PC-9 (cell line): ENCODE measurements around the gene TSPAN32. TPM values are rescaled to one million over a fixed set of nuclear protein-coding genes. Genes with fewer than 3 reads are reported as not detected.
A peak's percentile ranks its signal among the peaks of the same experiment; 100 is the strongest.

Experiments used
- Bru-seq: library from RNA; stranded (reverse); fragments of 400-500 nt; gene quantifications from one replicate; lab custom pipeline; 2021; lab: Mats Ljungman, UMichigan
- BruChase-seq, 2 experiments: library from RNA; stranded (reverse); fragments of 400-500 nt; gene quantifications; one replicate each; lab custom pipeline; 2021; lab: Mats Ljungman, UMichigan
- BruUV-seq: library from RNA; stranded (reverse); fragments of 400-500 nt; replicated peaks from 2 replicates; lab custom pipeline; 2021; lab: Mats Ljungman, UMichigan
- CTCF ChIA-PET: fragments of 300-600 bp; sonication (Branson Sonifier 250); formaldehyde crosslinking; loops from one replicate; lab custom pipeline; 2022; ENCODE audit warnings: antibody characterized with exemption; lab: Charles Lee
- POLR2A ChIA-PET: fragments of 300-600 bp; sonication (Branson Sonifier 250); formaldehyde crosslinking; loops from one replicate; lab custom pipeline; 2022; ENCODE audit warnings: antibody characterized with exemption; ENCODE audit not compliant: unreplicated experiment; lab: Charles Lee
- DNase-seq, 2 experiments: peaks; one replicate each; pipeline versions ENCODE4 v3.0.0 to v3.0.0-alpha.2; 2015 to 2022; ENCODE audit warnings: mixed read lengths in 1 of 2
- H2AFZ ChIP-seq: fragments of 200-600 bp; sonication (generic); 2 replicates; pipeline ENCODE4 v1.8.1; 2017; ENCODE audit warnings: antibody characterized with exemption
- H3F3A ChIP-seq: fragments of 200-600 bp; sonication (generic); 2 replicates; pipeline ENCODE4 v1.8.1; 2017; ENCODE audit warnings: antibody characterized with exemption, mild to moderate bottlenecking, low read depth; ENCODE audit not compliant: insufficient read depth
- H3K27ac ChIP-seq: fragments of 200-600 bp; sonication (generic); 2 replicates; pipeline ENCODE4 v1.6.1; 2016; ENCODE audit warnings: mixed run types
- H3K27me3 ChIP-seq: fragments of 200-600 bp; sonication (generic); 2 replicates; pipeline ENCODE4 v1.6.1; 2016; ENCODE audit warnings: low read depth, mixed run types; ENCODE audit not compliant: insufficient read depth
- H3K36me3 ChIP-seq: fragments of 200-600 bp; sonication (generic); 2 replicates; pipeline ENCODE4 v1.6.1; 2016; ENCODE audit warnings: low read depth, mixed run types
- H3K4me1 ChIP-seq: fragments of 200-600 bp; sonication (generic); replicated peaks from 2 replicates; pipeline ENCODE4 v1.6.1; 2016; ENCODE audit warnings: mixed run types; ENCODE audit not compliant: insufficient read depth
- H3K4me2 ChIP-seq: fragments of 200-600 bp; sonication (generic); 2 replicates; pipeline ENCODE4 v1.6.1; 2017; ENCODE audit warnings: mixed run types
- H3K4me3 ChIP-seq: fragments of 200-600 bp; sonication (generic); 2 replicates; pipeline ENCODE4 v1.6.1; 2016; ENCODE audit warnings: mixed run types
- H3K79me2 ChIP-seq: fragments of 200-600 bp; sonication (generic); 2 replicates; pipeline ENCODE4 v1.6.1; 2017; ENCODE audit warnings: low read depth, mixed run types
- H3K9me2 ChIP-seq: fragments of 200-600 bp; sonication (generic); 2 replicates; pipeline ENCODE4 v1.8.1; 2017; ENCODE audit warnings: mild to moderate bottlenecking; ENCODE audit not compliant: insufficient read depth
- H3K9me3 ChIP-seq: fragments of 200-600 bp; sonication (generic); 2 replicates; pipeline ENCODE4 v1.8.1; 2016; ENCODE audit warnings: low read depth; ENCODE audit not compliant: insufficient read depth
- H4K20me1 ChIP-seq: fragments of 200-600 bp; sonication (generic); 2 replicates; pipeline ENCODE4 v1.8.1; 2017; ENCODE audit not compliant: insufficient read depth
- EZH2 ChIP-seq: fragments of 200-600 bp; sonication (generic); IDR thresholded peaks from 2 replicates; pipeline ENCODE4 v1.8.0; 2017; ENCODE audit warnings: antibody characterized with exemption, low read depth
- intact Hi-C: fragments of 100-400 bp; cut with micrococcal nuclease; formaldehyde crosslinking; loops from one replicate; pipeline ENCODE4 v1.10.0; 2022; ENCODE audit not compliant: unreplicated experiment
- long read RNA-seq: library from polyadenylated mRNA; stranded (forward); transcript quantifications from one replicate; pipeline ENCODE4 v2.0.0, GENCODE V29; 2022
- total RNA-seq: library from RNA; stranded (reverse); gene quantifications from 2 replicates; pipeline ENCODE4 v1.2.3, GENCODE V29; 2021
- TF ChIP-seq, protein P1 (sequence below): fragments of 200-600 bp; sonication (generic); conservative IDR thresholded peaks from 2 replicates; pipeline ENCODE4 v1.6.1; 2017; ENCODE audit warnings: mixed run types, antibody characterized with exemption, mild to moderate bottlenecking, moderate library complexity

Gene TSPAN32, protein sequence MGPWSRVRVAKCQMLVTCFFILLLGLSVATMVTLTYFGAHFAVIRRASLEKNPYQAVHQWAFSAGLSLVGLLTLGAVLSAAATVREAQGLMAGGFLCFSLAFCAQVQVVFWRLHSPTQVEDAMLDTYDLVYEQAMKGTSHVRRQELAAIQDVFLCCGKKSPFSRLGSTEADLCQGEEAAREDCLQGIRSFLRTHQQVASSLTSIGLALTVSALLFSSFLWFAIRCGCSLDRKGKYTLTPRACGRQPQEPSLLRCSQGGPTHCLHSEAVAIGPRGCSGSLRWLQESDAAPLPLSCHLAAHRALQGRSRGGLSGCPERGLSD
- not detected in 2 replicates for total RNA-seq
- Bru-seq, nascent RNA, result percentile 5 among the genes with signal in this experiment
- BruChase-seq, experiment 1, labeled RNA remaining after a 2-hour chase, result not detected
- BruChase-seq, experiment 2, labeled RNA remaining after a 6-hour chase, result not detected
- long read RNA-seq, result 0 reads

DNA sequence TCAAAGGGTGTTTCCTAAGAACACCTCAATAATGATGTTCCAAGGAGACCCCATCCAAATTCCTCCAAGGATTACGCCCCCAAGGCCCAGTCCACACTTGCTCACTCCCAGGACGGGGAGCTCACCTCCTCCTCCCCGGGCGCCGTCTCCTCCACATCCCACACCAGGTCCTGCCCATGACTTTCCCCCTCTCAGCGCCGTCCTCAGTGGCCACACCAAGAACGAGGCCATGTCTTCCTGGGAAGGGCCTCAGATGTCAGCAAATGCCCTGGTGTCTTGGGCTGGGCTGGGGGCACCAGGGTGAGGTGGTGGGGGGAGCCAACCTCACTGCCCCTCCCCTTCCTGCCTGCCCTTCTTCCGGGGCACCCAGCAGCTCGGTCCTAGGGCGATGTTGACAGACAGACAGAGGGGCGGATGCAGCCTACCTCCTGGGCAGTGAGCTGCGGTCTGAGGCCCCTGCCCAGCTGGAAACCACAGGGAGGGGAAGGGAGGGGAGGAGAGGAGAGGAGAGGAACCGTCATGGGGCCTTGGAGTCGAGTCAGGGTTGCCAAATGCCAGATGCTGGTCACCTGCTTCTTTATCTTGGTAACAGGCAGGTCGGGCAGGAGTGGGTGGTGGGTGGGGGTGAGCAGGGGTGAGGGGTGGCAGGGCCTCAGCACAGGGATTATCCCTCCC lies at the start of gene TSPAN32, which contains the start of gene C11orf21:
TSPAN32 (plus strand) TSS at position 383 of the 675 bp plus-strand sequence; CDS start at position 520, 137 bp downstream.
C11orf21 (minus strand) TSS at position 288 of the 675 bp plus-strand sequence; CDS start at position 178, 110 bp downstream.
- no peaks in the 10 kb centered on the region for H3F3A ChIP-seq
- intact Hi-C loops, result no loop called here
- ChIA-PET POLR2A (no interaction called here), CTCF (interaction anchor here (0.7 kb wide), 1 partner anchor 39 kb away, joined by 6 read pairs; no protein-coding TSS in a partner anchor)
- no peaks in the 10 kb centered on the region for H3K36me3 ChIP-seq
- DNase-seq, result no peak
- H3K4me2 ChIP-seq, result no peak within 1 kb of the TSS
- H2AFZ ChIP-seq, result no peak within 1 kb of the TSS
- no peak for TF ChIP-seq EZH2
- TF ChIP-seq, protein P1, sequence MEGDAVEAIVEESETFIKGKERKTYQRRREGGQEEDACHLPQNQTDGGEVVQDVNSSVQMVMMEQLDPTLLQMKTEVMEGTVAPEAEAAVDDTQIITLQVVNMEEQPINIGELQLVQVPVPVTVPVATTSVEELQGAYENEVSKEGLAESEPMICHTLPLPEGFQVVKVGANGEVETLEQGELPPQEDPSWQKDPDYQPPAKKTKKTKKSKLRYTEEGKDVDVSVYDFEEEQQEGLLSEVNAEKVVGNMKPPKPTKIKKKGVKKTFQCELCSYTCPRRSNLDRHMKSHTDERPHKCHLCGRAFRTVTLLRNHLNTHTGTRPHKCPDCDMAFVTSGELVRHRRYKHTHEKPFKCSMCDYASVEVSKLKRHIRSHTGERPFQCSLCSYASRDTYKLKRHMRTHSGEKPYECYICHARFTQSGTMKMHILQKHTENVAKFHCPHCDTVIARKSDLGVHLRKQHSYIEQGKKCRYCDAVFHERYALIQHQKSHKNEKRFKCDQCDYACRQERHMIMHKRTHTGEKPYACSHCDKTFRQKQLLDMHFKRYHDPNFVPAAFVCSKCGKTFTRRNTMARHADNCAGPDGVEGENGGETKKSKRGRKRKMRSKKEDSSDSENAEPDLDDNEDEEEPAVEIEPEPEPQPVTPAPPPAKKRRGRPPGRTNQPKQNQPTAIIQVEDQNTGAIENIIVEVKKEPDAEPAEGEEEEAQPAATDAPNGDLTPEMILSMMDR, result no peak
- H3K79me2 ChIP-seq, result no peaks in the 10 kb centered on the region
- H4K20me1 ChIP-seq, result no peaks in the 10 kb centered on the region
- no peaks in the 10 kb centered on the region for H3K9me3 ChIP-seq
- no peaks in the 10 kb centered on the region for H3K27me3 ChIP-seq
- no peak within 1 kb of the TSS for H3K27ac ChIP-seq
- BruUV-seq, result no TSS peak
- no peaks in the 10 kb centered on the region for H3K9me2 ChIP-seq
- H3K4me1 ChIP-seq, result no peaks in the 10 kb centered on the region
- H3K4me3 ChIP-seq, result no peak within 1 kb of the TSS

DNA sequence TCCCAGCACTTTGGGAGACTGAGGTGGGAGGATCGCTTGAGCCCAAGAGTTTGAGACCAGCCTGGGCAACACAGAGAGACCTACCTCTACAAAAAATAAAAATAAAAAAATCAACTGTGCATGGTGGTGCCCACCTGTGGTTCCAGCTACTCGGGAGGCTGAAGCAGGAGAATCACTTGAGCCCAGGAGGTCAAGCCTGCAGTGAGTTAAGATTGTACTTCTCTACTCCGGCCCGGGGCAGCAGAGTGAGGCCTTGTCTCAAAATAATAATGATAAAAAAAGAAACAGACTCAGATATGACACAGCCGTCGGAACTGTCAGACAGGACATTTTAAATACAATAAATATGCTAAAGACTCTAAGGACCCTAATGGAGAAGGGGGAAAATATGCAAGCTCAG lies 49.8 kb upstream of the TSPAN32 start:
- H3K4me2 ChIP-seq, result no peak overlapping the region
- intact Hi-C loops, result no loop called here
- H3F3A ChIP-seq, result peaks cover 4% of the 10 kb centered on the region; the same call in 1 of the 2 replicates
- no peaks in the 10 kb centered on the region for H3K27me3 ChIP-seq
- POLR2A ChIA-PET, result no interaction called here
- no peaks in the 10 kb centered on the region for H3K9me3 ChIP-seq
- TF ChIP-seq, protein P1, result no peak
- no peak for TF ChIP-seq EZH2
- H2AFZ ChIP-seq, result no peak overlapping the region
- H4K20me1 ChIP-seq, result no peaks in the 10 kb centered on the region
- BruUV-seq, result no TSS peak
- H3K27ac ChIP-seq, result no peak overlapping the region
- H3K36me3 ChIP-seq, result no peaks in the 10 kb centered on the region
- peaks cover 7% of the 10 kb centered on the region for H3K4me1 ChIP-seq
- no peaks in the 10 kb centered on the region for H3K9me2 ChIP-seq
- CTCF ChIA-PET, result no interaction called here
- no peak for DNase-seq
- H3K79me2 ChIP-seq, result no peaks in the 10 kb centered on the region
- H3K4me3 ChIP-seq, result no peak overlapping the region

DNA sequence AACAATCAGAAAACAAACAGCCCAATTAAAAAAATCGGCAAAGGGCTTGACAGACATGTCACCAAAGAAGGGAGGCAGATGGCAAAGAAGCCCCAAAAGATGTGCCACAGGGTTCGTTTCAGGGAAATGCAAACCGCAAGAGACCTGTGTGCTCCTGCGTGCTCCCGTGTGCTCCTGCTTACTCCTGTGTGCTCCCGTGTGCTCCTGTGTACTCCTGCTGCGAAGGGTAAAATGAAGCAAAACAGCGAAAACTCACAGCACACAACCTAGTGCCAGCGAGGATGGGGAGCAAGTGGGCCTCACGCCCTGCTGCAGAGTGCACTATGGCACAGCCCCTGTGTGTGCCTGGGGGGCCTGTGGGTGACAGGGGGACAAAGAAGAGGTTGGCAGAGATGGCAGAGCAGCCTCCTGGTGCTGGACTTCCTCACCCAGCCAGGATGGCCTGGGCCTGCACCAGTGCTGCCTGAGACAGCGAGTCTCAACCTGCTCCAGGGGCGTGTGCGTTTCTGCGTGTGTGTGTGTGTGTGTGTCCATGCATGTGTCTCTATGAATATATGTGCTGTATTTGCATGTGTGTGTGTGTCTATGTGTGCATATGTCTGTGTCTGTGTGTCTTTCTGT lies 45.4 kb upstream of the TSPAN32 start:
- POLR2A ChIA-PET, result no interaction called here
- no peak for TF ChIP-seq EZH2
- TF ChIP-seq, protein P1, result no peak
- no peak overlapping the region for H3K27ac ChIP-seq
- no peak overlapping the region for H2AFZ ChIP-seq
- no peak for DNase-seq
- intact Hi-C loops, result no loop called here
- H3K4me3 ChIP-seq, result no peak overlapping the region
- no peaks in the 10 kb centered on the region for H3K36me3 ChIP-seq
- H4K20me1 ChIP-seq, result no peaks in the 10 kb centered on the region
- H3K27me3 ChIP-seq, result no peaks in the 10 kb centered on the region
- peaks cover 4% of the 10 kb centered on the region; the same call in 1 of the 2 replicates for H3F3A ChIP-seq
- no peaks in the 10 kb centered on the region for H3K79me2 ChIP-seq
- H3K9me2 ChIP-seq, result no peaks in the 10 kb centered on the region
- CTCF ChIA-PET, result no interaction called here
- H3K4me1 ChIP-seq, result peaks cover 13% of the 10 kb centered on the region
- H3K4me2 ChIP-seq, result peak overlapping the region; percentile 72; the same call in 1 of the 2 replicates
- no peaks in the 10 kb centered on the region for H3K9me3 ChIP-seq
- no TSS peak for BruUV-seq
